T-helper 1 cell treated with Interleukin-12 subunit alpha and Interleukin-12 subunit beta and Interleukin-4 antibody, amounts not matched to agents 30 μg/mL and 1 μg/mL, for 36 hours (primary cell): Measurements from ENCODE around the gene LIMK2.
"Not testable (repeated sequence)": the region's sequence is repeated elsewhere in the genome, so short reads cannot be mapped to it uniquely, and the experiment has no call there.

Source experiments
- H3K27ac Mint-ChIP-seq: one replicate; pipeline ENCODE4 v1.8.0; 2021; ENCODE audit warnings: mild to moderate bottlenecking, mixed read lengths
- H3K27me3 Mint-ChIP-seq: one replicate; pipeline ENCODE4 v1.8.0; 2021; ENCODE audit warnings: low read depth, mixed read lengths
- H3K36me3 Mint-ChIP-seq: one replicate; pipeline ENCODE4 v1.8.0; 2021; ENCODE audit warnings: low read depth, mixed read lengths
- H3K4me1 Mint-ChIP-seq: one replicate; pipeline ENCODE4 v1.8.0; 2021; ENCODE audit warnings: low read depth, mixed read lengths
- H3K4me3 Mint-ChIP-seq: one replicate; pipeline ENCODE4 v1.8.0; 2021; ENCODE audit warnings: mild to moderate bottlenecking, moderate library complexity, mixed read lengths
- H3K9me3 Mint-ChIP-seq: one replicate; pipeline ENCODE4 v1.8.0; 2021; ENCODE audit warnings: mixed read lengths

Gene LIMK2

GRCh38 chr22:31211862-31212730, at the start of gene LIMK2:
Gene LIMK2, plus strand, starts transcription at chr22:31212298. Its CDS starts 111 bp downstream, at chr22:31212409.
- Mint-ChIP-seq H3K27ac (peak within 1 kb of the TSS; percentile 90), H3K27me3 (no peaks in the 10 kb centered on the region), H3K36me3 (peaks cover 9% of the 10 kb centered on the region), H3K4me3 (peak within 1 kb of the TSS; percentile 84), H3K4me1 (peaks cover 40% of the 10 kb centered on the region), H3K9me3 (no peaks in the 10 kb centered on the region)

- H3K4me3 Mint-ChIP-seq: no peak overlapping the region
- no peaks in the 10 kb centered on the region for H3K27me3 Mint-ChIP-seq
- H3K9me3 Mint-ChIP-seq: no peaks in the 10 kb centered on the region
- peaks cover 21% of the 10 kb centered on the region for H3K36me3 Mint-ChIP-seq
- H3K4me1 Mint-ChIP-seq: peaks cover 16% of the 10 kb centered on the region
- no peak overlapping the region for H3K27ac Mint-ChIP-seq
These were observed 41.1 kb upstream of the LIMK2 start for GRCh38 chr22:31170971-31171370.

- Mint-ChIP-seq H3K36me3 (peaks cover 16% of the 10 kb centered on the region), H3K4me1 (peaks cover 16% of the 10 kb centered on the region)
- H3K4me3 Mint-ChIP-seq, H3K27ac Mint-ChIP-seq, H3K27me3 Mint-ChIP-seq, H3K9me3 Mint-ChIP-seq: not testable (repeated sequence)
These were observed 40.4 kb upstream of the LIMK2 start for GRCh38 chr22:31171734-31172133.

- peaks cover 11% of the 10 kb centered on the region for H3K4me1 Mint-ChIP-seq
- H3K36me3 Mint-ChIP-seq: peaks cover 9% of the 10 kb centered on the region
- H3K9me3 Mint-ChIP-seq: no peaks in the 10 kb centered on the region
- peak overlapping the region; percentile 21 for H3K27ac Mint-ChIP-seq
- no peak overlapping the region for H3K4me3 Mint-ChIP-seq
- H3K27me3 Mint-ChIP-seq: no peaks in the 10 kb centered on the region
These were observed 38.5 kb upstream of the LIMK2 start for GRCh38 chr22:31173386-31174145.

- H3K27me3 Mint-ChIP-seq: no peaks in the 10 kb centered on the region
- H3K4me1 Mint-ChIP-seq: peaks cover 9% of the 10 kb centered on the region
- H3K36me3 Mint-ChIP-seq: peaks cover 14% of the 10 kb centered on the region
- peaks cover 4% of the 10 kb centered on the region for H3K9me3 Mint-ChIP-seq
- no peak overlapping the region for H3K4me3 Mint-ChIP-seq
- H3K27ac Mint-ChIP-seq: no peak overlapping the region
These were observed 35.2 kb upstream of the LIMK2 start for GRCh38 chr22:31176923-31177322.

- H3K4me3 Mint-ChIP-seq: no peak overlapping the region
- H3K36me3 Mint-ChIP-seq: peaks cover 14% of the 10 kb centered on the region
- peaks cover 4% of the 10 kb centered on the region for H3K9me3 Mint-ChIP-seq
- no peaks in the 10 kb centered on the region for H3K27me3 Mint-ChIP-seq
- no peak overlapping the region for H3K27ac Mint-ChIP-seq
- peaks cover 9% of the 10 kb centered on the region for H3K4me1 Mint-ChIP-seq
These were observed 34.5 kb upstream of the LIMK2 start for GRCh38 chr22:31177420-31178162.

GRCh38 chr22:31178859-31179258, 33.2 kb upstream of the LIMK2 start:
- H3K4me1 Mint-ChIP-seq: peaks cover under 1% of the 10 kb centered on the region
- peaks cover 12% of the 10 kb centered on the region for H3K36me3 Mint-ChIP-seq
- H3K27ac Mint-ChIP-seq: no peak overlapping the region
- H3K9me3 Mint-ChIP-seq: peaks cover 4% of the 10 kb centered on the region
- H3K4me3 Mint-ChIP-seq: no peak overlapping the region
- no peaks in the 10 kb centered on the region for H3K27me3 Mint-ChIP-seq

- Mint-ChIP-seq H3K4me1 (no peaks in the 10 kb centered on the region), H3K4me3 (no peak overlapping the region), H3K36me3 (peaks cover 11% of the 10 kb centered on the region), H3K9me3 (peaks cover 4% of the 10 kb centered on the region), H3K27ac (no peak overlapping the region), H3K27me3 (no peaks in the 10 kb centered on the region)
These were observed 32.8 kb upstream of the LIMK2 start for GRCh38 chr22:31179345-31179744.

GRCh38 chr22:31184015-31184414, 28.1 kb upstream of the LIMK2 start:
- no peak overlapping the region for H3K4me3 Mint-ChIP-seq
- no peak overlapping the region for H3K27ac Mint-ChIP-seq
- H3K27me3 Mint-ChIP-seq: no peaks in the 10 kb centered on the region
- peaks cover 4% of the 10 kb centered on the region for H3K9me3 Mint-ChIP-seq
- H3K4me1 Mint-ChIP-seq: no peaks in the 10 kb centered on the region
- peaks cover 12% of the 10 kb centered on the region for H3K36me3 Mint-ChIP-seq

- H3K36me3 Mint-ChIP-seq: peaks cover 13% of the 10 kb centered on the region
- H3K27me3 Mint-ChIP-seq: no peaks in the 10 kb centered on the region
- no peaks in the 10 kb centered on the region for H3K4me1 Mint-ChIP-seq
- H3K4me3 Mint-ChIP-seq: no peak overlapping the region
- H3K9me3 Mint-ChIP-seq: peaks cover 4% of the 10 kb centered on the region
- H3K27ac Mint-ChIP-seq: no peak overlapping the region
These were observed 27.0 kb upstream of the LIMK2 start for GRCh38 chr22:31185056-31185455.

GRCh38 chr22:31187627-31188026, 24.5 kb upstream of the LIMK2 start:
- Mint-ChIP-seq H3K36me3 (peaks cover 18% of the 10 kb centered on the region), H3K4me1 (peaks cover 5% of the 10 kb centered on the region), H3K27ac (no peak overlapping the region), H3K4me3 (no peak overlapping the region), H3K9me3 (no peaks in the 10 kb centered on the region), H3K27me3 (no peaks in the 10 kb centered on the region)

- H3K4me3 Mint-ChIP-seq: no peak overlapping the region
- H3K27ac Mint-ChIP-seq: peak overlapping the region; percentile 11
- no peaks in the 10 kb centered on the region for H3K27me3 Mint-ChIP-seq
- H3K36me3 Mint-ChIP-seq: peaks cover 28% of the 10 kb centered on the region
- H3K9me3 Mint-ChIP-seq: no peaks in the 10 kb centered on the region
- peaks cover 5% of the 10 kb centered on the region for H3K4me1 Mint-ChIP-seq
These were observed 19.6 kb upstream of the LIMK2 start for GRCh38 chr22:31192513-31192912.

- Mint-ChIP-seq H3K4me1 (peaks cover 5% of the 10 kb centered on the region), H3K27ac (no peak overlapping the region), H3K36me3 (peaks cover 25% of the 10 kb centered on the region), H3K27me3 (no peaks in the 10 kb centered on the region), H3K4me3 (no peak overlapping the region), H3K9me3 (no peaks in the 10 kb centered on the region)
These were observed 19.0 kb upstream of the LIMK2 start for GRCh38 chr22:31193092-31193491.

- not testable (repeated sequence) for H3K4me3 Mint-ChIP-seq, H3K27ac Mint-ChIP-seq, H3K4me1 Mint-ChIP-seq, H3K27me3 Mint-ChIP-seq, H3K9me3 Mint-ChIP-seq
- H3K36me3 Mint-ChIP-seq: peaks cover 31% of the 10 kb centered on the region
These were observed 17.4 kb upstream of the LIMK2 start for GRCh38 chr22:31194681-31195080.
